B cell (primary cell): ENCODE results near the gene RFX3. TPM values are rescaled to one million over a fixed set of nuclear protein-coding genes. Genes with fewer than 3 reads are reported as not detected.
"Not testable (repeated sequence)": the region's sequence is repeated elsewhere in the genome, so short reads cannot be mapped to it uniquely, and the experiment has no call there.

Source experiments
- ATAC-seq: fragments of 200-7000 bp; cut with Tn5 transposase; one replicate; pipeline ENCODE4 v1.10.0; 2021; ENCODE audit warnings: low read depth, mild to moderate bottlenecking, moderate number of reproducible peaks, moderate library complexity
- CTCF ChIA-PET: fragments of 350-600 bp; sonication (Branson Sonifier 250); formaldehyde crosslinking; loops from one replicate; lab custom pipeline; 2021; ENCODE audit warnings: antibody characterized with exemption, inconsistent platforms; lab: Charles Lee
- POLR2A ChIA-PET: fragments of 350-600 bp; sonication (Branson Sonifier 250); formaldehyde crosslinking; loops from one replicate; lab custom pipeline; 2021; ENCODE audit warnings: antibody characterized with exemption; lab: Charles Lee
- DNase-seq: peaks from one replicate; pipeline ENCODE4 v3.0.0; 2013
- H2AFZ ChIP-seq: 2 replicates; pipeline ENCODE4 v1.6.1; 2012; ENCODE audit warnings: mild to moderate bottlenecking, low read depth, low read length; ENCODE audit not compliant: insufficient read depth, poor library complexity, severe bottlenecking
- H3K27ac ChIP-seq, 2 donors: 1 replicate in 1 of 2; 2 replicates in 1 of 2; pipeline ENCODE4 v1.5.1; 2012 to 2013; ENCODE audit warnings: low read length in 2 of 2, mild to moderate bottlenecking in 2 of 2, moderate library complexity in 1 of 2
- H3K27me3 ChIP-seq, 4 experiments: fragments of 200-600 bp in 1 of 4; sonication (generic) in 1 of 4; replicated peaks in 1 of 4; 1 replicate in 2 of 4; 2 replicates in 2 of 4; pipeline versions ENCODE4 v1.6.1 to v1.7.0; 2013 to 2016; ENCODE audit warnings: low read length in 3 of 4, mild to moderate bottlenecking in 2 of 4, mixed read lengths in 1 of 4, moderate library complexity in 1 of 4; ENCODE audit not compliant: insufficient read depth in 4 of 4, control insufficient read depth in 3 of 4; ENCODE audit errors: control extremely low read depth in 1 of 4
- H3K36me3 ChIP-seq, 2 experiments: replicated peaks in 1 of 2; 1 replicate in 1 of 2; 2 replicates in 1 of 2; pipeline versions ENCODE4 v1.6.1 to v1.7.1; 2013; ENCODE audit warnings: low read length in 1 of 2; ENCODE audit not compliant: insufficient read depth in 2 of 2, control insufficient read depth in 1 of 2; ENCODE audit errors: control extremely low read depth in 1 of 2, extremely low read depth in 1 of 2
- H3K4me1 ChIP-seq, 2 donors: fragments of 200-600 bp in 1 of 2; sonication (generic) in 1 of 2; 1 replicate in 1 of 2; 2 replicates in 1 of 2; pipeline versions ENCODE4 v1.5.1 to v1.6.1; 2013 to 2017; ENCODE audit warnings: low read length in 2 of 2; ENCODE audit not compliant: control insufficient read depth in 2 of 2, insufficient read depth in 2 of 2
- H3K4me2 ChIP-seq: replicated peaks from 2 replicates; pipeline ENCODE3; 2012; ENCODE audit warnings: mild to moderate bottlenecking, low read depth, low read length; ENCODE audit not compliant: poor library complexity, severe bottlenecking
- H3K4me3 ChIP-seq, 5 experiments: fragments of 200-600 bp in 1 of 5; sonication (generic) in 1 of 5; 1 replicate in 3 of 5; 2 replicates in 2 of 5; pipeline versions ENCODE4 v1.5.1 to v1.7.0; 2011 to 2016; ENCODE audit warnings: low read length in 4 of 5, mild to moderate bottlenecking in 4 of 5, low read depth in 2 of 5, control low read depth in 1 of 5, moderate library complexity in 1 of 5; ENCODE audit not compliant: insufficient read depth in 1 of 5; ENCODE audit errors: control extremely low read depth in 1 of 5, extremely low read depth in 1 of 5
- H3K79me2 ChIP-seq: fragments of 200-600 bp; sonication (generic); one replicate; pipeline ENCODE4 v1.6.0; 2016; ENCODE audit warnings: low read length; ENCODE audit not compliant: control insufficient read depth, insufficient read depth
- H3K9ac ChIP-seq: fragments of 200-600 bp; sonication (generic); 2 replicates; pipeline ENCODE4 v1.6.1; 2017; ENCODE audit warnings: mild to moderate bottlenecking, low read length, moderate library complexity
- H3K9me3 ChIP-seq, 3 donors: one replicate each; pipeline versions ENCODE4 v1.6.1 to v1.7.1; 2013; ENCODE audit warnings: low read length in 2 of 3; ENCODE audit not compliant: control insufficient read depth in 2 of 3, insufficient read depth in 1 of 3; ENCODE audit errors: control extremely low read depth in 1 of 3
- H4K20me1 ChIP-seq: 2 replicates; pipeline ENCODE4 v1.6.0; 2012; ENCODE audit warnings: mild to moderate bottlenecking, low read length; ENCODE audit not compliant: insufficient read depth, control insufficient read depth, poor library complexity, severe bottlenecking
- H3K27ac Mint-ChIP-seq: one replicate; pipeline ENCODE4 v1.8.0; 2021; ENCODE audit warnings: mixed read lengths
- H3K27me3 Mint-ChIP-seq: one replicate; pipeline ENCODE4 v1.8.0; 2021; ENCODE audit warnings: mixed read lengths
- H3K4me1 Mint-ChIP-seq: one replicate; pipeline ENCODE4 v1.8.0; 2021; ENCODE audit warnings: mixed read lengths
- H3K4me3 Mint-ChIP-seq: one replicate; pipeline ENCODE4 v1.8.0; 2021; ENCODE audit warnings: mixed read lengths
- H3K9me3 Mint-ChIP-seq: one replicate; pipeline ENCODE4 v1.8.0; 2022; ENCODE audit warnings: mixed read lengths; ENCODE audit not compliant: insufficient read depth
- EZH2 ChIP-seq: IDR thresholded peaks from 2 replicates; pipeline ENCODE4 v1.6.1; 2012; ENCODE audit warnings: borderline replicate concordance, low read depth, mild to moderate bottlenecking, moderate library complexity, low read length; ENCODE audit not compliant: insufficient read depth, poor library complexity, severe bottlenecking
- WGBS: methylation state at CpG from one replicate; pipeline ENCODE4 v1.1.5; 2013; ENCODE audit warnings: missing lambda C conversion rate; ENCODE audit not compliant: insufficient coverage; 5-methylcytosine and 5-hydroxymethylcytosine counted together
- intact Hi-C: fragments of 100-400 bp; cut with micrococcal nuclease; formaldehyde crosslinking; loops from one replicate; pipeline ENCODE4 v1.10.0; 2022
- polyA plus RNA-seq: library from polyadenylated mRNA; depleted of rRNA; stranded (reverse); fragments of >200 nt; gene quantifications from 2 replicates; pipeline ENCODE4 v1.2.3, GENCODE V29; 2012
- total RNA-seq, 2 donors: library from RNA; stranded (reverse); fragments of 120-200 nt in 1 of 2; gene quantifications; 1 replicate in 1 of 2; 2 replicates in 1 of 2; pipeline versions ENCODE4 v1.2.3 to v1.2.4, GENCODE V29; 2013 to 2022
- TF ChIP-seq, protein P1 (sequence below): fragments of 200-600 bp; IDR thresholded peaks from one replicate; pipeline ENCODE4 v1.8.0; 2022; ENCODE audit warnings: antibody characterized with exemption, mild to moderate bottlenecking

RFX3 gene
- total and polyA plus RNA-seq, 2 donors (not counting 1 experiment from before 2014, with no cell fraction given): 6.1 to 39.1 TPM

DNA sequence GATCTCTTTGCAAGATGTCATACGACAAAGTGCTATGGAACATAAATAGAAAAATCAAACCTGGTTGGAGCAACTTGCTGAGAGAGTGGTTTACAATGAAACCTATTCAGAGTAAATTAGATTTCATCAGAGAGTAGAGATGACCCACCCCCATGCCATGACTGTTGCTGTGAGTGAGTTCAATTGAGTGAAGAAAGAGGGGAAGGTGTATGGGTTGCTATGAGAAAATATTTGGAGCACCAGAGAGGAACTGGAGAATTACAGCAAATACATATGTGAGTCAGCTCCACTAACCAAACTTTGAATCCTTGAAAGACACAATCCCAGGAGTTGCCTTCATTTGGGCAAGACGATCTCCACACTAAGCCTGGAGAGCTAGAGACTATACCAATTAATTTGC, 217.2 kb downstream of the RFX3 start:
- CTCF ChIA-PET: no interaction called here
- 100% methylated on average over 1 of the region's 2 CpGs for WGBS

DNA sequence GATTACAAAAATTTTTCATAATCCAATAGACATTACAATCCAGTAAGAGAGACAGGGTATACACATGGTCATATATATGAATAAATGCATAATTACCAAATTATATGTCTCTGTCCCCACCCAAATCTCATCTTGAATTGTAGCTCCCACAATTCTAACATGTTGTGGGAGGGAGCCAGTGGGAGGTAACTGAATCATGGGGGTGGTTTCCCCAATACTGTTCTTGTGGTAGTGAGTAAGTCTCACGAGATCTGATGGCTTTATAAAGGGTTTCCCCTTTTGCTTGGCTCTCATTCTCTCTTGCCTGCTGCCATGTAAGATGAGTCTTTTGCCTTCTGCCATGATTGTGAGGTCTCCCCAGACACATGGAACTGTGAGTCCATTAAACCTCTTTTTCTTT, 221.4 kb downstream of the RFX3 start:
- H2AFZ ChIP-seq, H3K9me3 ChIP-seq, H3K79me2 ChIP-seq, ATAC-seq, H3K4me3 Mint-ChIP-seq, H3K4me2 ChIP-seq, intact Hi-C loops, H3K9ac ChIP-seq, H3K9me3 Mint-ChIP-seq, DNase-seq, POLR2A ChIA-PET, H3K27me3 ChIP-seq, H3K27ac ChIP-seq, H4K20me1 ChIP-seq, H3K27ac Mint-ChIP-seq, H3K4me3 ChIP-seq, H3K36me3 ChIP-seq, H3K27me3 Mint-ChIP-seq, CTCF ChIA-PET: not testable (repeated sequence)
- peaks cover 15% of the 10 kb centered on the region for H3K4me1 Mint-ChIP-seq
- H3K4me1 ChIP-seq: peaks cover 0 to 12% of the 10 kb centered on the region in 2 donors
- 60% methylated on average over 1 of the region's 1 CpG for WGBS

More for the DNA sequence above, 217.2 kb downstream of the RFX3 start:
- H2AFZ ChIP-seq: no peak overlapping the region
- H3K9me3 Mint-ChIP-seq: no peaks in the 10 kb centered on the region
- H3K36me3 ChIP-seq: no peaks in the 10 kb centered on the region
- H3K4me1 Mint-ChIP-seq: peaks cover 11% of the 10 kb centered on the region
- no peaks in the 10 kb centered on the region for H4K20me1 ChIP-seq
- H3K4me2 ChIP-seq: no peak overlapping the region
- H3K4me3 Mint-ChIP-seq: no peak overlapping the region
- intact Hi-C loops: no loop called here
- H3K27ac Mint-ChIP-seq: no peak overlapping the region
- TF ChIP-seq, protein P1, sequence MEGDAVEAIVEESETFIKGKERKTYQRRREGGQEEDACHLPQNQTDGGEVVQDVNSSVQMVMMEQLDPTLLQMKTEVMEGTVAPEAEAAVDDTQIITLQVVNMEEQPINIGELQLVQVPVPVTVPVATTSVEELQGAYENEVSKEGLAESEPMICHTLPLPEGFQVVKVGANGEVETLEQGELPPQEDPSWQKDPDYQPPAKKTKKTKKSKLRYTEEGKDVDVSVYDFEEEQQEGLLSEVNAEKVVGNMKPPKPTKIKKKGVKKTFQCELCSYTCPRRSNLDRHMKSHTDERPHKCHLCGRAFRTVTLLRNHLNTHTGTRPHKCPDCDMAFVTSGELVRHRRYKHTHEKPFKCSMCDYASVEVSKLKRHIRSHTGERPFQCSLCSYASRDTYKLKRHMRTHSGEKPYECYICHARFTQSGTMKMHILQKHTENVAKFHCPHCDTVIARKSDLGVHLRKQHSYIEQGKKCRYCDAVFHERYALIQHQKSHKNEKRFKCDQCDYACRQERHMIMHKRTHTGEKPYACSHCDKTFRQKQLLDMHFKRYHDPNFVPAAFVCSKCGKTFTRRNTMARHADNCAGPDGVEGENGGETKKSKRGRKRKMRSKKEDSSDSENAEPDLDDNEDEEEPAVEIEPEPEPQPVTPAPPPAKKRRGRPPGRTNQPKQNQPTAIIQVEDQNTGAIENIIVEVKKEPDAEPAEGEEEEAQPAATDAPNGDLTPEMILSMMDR: no peak
- TF ChIP-seq EZH2: no peak
- H3K9me3 ChIP-seq: no peaks in the 10 kb centered on the region
- no peaks in the 10 kb centered on the region for H3K79me2 ChIP-seq
- DNase-seq (no peak), ATAC-seq (no peak)
- H3K27me3 ChIP-seq: no peaks in the 10 kb centered on the region
- no peaks in the 10 kb centered on the region for H3K27me3 Mint-ChIP-seq
- no peak overlapping the region for H3K9ac ChIP-seq
- POLR2A ChIA-PET: no interaction called here
- no peak overlapping the region for H3K4me3 ChIP-seq
- H3K4me1 ChIP-seq: no peaks in the 10 kb centered on the region
- no peak overlapping the region for H3K27ac ChIP-seq
